HT1080 (cell line): ENCODE results near the gene NEMP1. TPM values are rescaled to one million over a fixed set of nuclear protein-coding genes. Genes with fewer than 3 reads are reported as not detected.

Experiments used
- total RNA-seq: library from RNA; depleted of rRNA; stranded (reverse); fragments of >200 nt; shearing (Covaris generic); gene quantifications from 2 replicates; pipeline ENCODE4 v1.2.3, GENCODE V29; 2014; rRNA removed

NEMP1 gene
- total RNA-seq, 1 experiment from 2014 or later = 23.3 TPM

Other genes starting within 250 kb of the NEMP1 start
- not detected in 2 replicates for gene SDR9C7, start 144.4 kb downstream of the NEMP1 start, total RNA-seq
- gene RDH16, start 121.2 kb downstream of the NEMP1 start, total RNA-seq = not detected in 2 replicates
- gene ZBTB39, start 72.2 kb downstream of the NEMP1 start, total RNA-seq = 5.0 and 6.9 TPM in 2 replicates
- gene TAC3, start 62.3 kb downstream of the NEMP1 start, total RNA-seq = not detected in 2 replicates
- not detected in 2 replicates for gene MYO1A, start 28.7 kb downstream of the NEMP1 start, total RNA-seq
- gene NAB2, start 10.3 kb upstream of the NEMP1 start, total RNA-seq = 27.4 and 30.6 TPM in 2 replicates
- 107 and 118 TPM in 2 replicates for gene STAT6, start 32.6 kb upstream of the NEMP1 start, total RNA-seq
- 12.5 and 14.8 TPM in 2 replicates for gene LRP1, start 49.7 kb upstream of the NEMP1 start, total RNA-seq
- not detected in 2 replicates for gene LRP1-AS, start 68.8 kb upstream of the NEMP1 start, total RNA-seq
- gene NXPH4, start 138.0 kb upstream of the NEMP1 start, total RNA-seq = 11.9 and 17.1 TPM in 2 replicates
- 263 and 293 TPM in 2 replicates for gene SHMT2, start 150.9 kb upstream of the NEMP1 start, total RNA-seq
- 0.10 and 0.27 TPM in 2 replicates for gene STAC3, start 172.4 kb upstream of the NEMP1 start, total RNA-seq